Measurements from ENCODE around the gene EEF1G.

EEF1G gene, protein sequence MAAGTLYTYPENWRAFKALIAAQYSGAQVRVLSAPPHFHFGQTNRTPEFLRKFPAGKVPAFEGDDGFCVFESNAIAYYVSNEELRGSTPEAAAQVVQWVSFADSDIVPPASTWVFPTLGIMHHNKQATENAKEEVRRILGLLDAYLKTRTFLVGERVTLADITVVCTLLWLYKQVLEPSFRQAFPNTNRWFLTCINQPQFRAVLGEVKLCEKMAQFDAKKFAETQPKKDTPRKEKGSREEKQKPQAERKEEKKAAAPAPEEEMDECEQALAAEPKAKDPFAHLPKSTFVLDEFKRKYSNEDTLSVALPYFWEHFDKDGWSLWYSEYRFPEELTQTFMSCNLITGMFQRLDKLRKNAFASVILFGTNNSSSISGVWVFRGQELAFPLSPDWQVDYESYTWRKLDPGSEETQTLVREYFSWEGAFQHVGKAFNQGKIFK

GRCh38 chr11:62573592-62574362, at the start of gene EEF1G:
TSS of gene EEF1G (minus strand) at chr11:62573891. CDS start at chr11:62573842, 49 bp downstream.
- peaks cover 70% of the 10 kb centered on the region for H3K79me2 ChIP-seq (ENCODE audit: control insufficient read depth, low read length)
- H3K27me3 ChIP-seq (ENCODE audit: control insufficient read depth, low read length), result no peaks in the 10 kb centered on the region
- peak within 1 kb of the TSS; percentile 81 for H3K4me2 ChIP-seq (ENCODE audit: low read length)
- TF ChIP-seq EZH2phosphoT487 (IDR thresholded peaks at IDR 0.05; ENCODE audit: borderline replicate concordance, low read length), result no peak
- TF ChIP-seq, protein P1, sequence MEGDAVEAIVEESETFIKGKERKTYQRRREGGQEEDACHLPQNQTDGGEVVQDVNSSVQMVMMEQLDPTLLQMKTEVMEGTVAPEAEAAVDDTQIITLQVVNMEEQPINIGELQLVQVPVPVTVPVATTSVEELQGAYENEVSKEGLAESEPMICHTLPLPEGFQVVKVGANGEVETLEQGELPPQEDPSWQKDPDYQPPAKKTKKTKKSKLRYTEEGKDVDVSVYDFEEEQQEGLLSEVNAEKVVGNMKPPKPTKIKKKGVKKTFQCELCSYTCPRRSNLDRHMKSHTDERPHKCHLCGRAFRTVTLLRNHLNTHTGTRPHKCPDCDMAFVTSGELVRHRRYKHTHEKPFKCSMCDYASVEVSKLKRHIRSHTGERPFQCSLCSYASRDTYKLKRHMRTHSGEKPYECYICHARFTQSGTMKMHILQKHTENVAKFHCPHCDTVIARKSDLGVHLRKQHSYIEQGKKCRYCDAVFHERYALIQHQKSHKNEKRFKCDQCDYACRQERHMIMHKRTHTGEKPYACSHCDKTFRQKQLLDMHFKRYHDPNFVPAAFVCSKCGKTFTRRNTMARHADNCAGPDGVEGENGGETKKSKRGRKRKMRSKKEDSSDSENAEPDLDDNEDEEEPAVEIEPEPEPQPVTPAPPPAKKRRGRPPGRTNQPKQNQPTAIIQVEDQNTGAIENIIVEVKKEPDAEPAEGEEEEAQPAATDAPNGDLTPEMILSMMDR (IDR thresholded peaks at IDR 0.05; ENCODE audit: low read depth, low read length, poor library complexity, severe bottlenecking), result no peak
- no peaks in the 10 kb centered on the region for H3K9me2 ChIP-seq (replicated peaks; ENCODE audit: control insufficient read depth, low read length)
- peak within 1 kb of the TSS; percentile 68 for H3K27ac ChIP-seq (ENCODE audit: low read depth, low read length)
- H3F3A ChIP-seq (ENCODE audit: control insufficient read depth, insufficient read depth), result peaks cover 8% of the 10 kb centered on the region
- H3K4me1 ChIP-seq (ENCODE audit: control insufficient read depth, low read length), result peaks cover 48% of the 10 kb centered on the region
- H3K9me3 ChIP-seq (ENCODE audit: control insufficient read depth, insufficient read depth, low read length), result no peaks in the 10 kb centered on the region
- peaks cover 91% of the 10 kb centered on the region for H3K36me3 ChIP-seq (ENCODE audit: control insufficient read depth, low read length)
- H4K20me1 ChIP-seq (ENCODE audit: control insufficient read depth, insufficient read depth, low read depth, low read length), result peaks cover 4% of the 10 kb centered on the region; the same call in 1 of the 2 replicates
- peak within 1 kb of the TSS; percentile 93 for H3K4me3 ChIP-seq (ENCODE audit: low read length)

DNA sequence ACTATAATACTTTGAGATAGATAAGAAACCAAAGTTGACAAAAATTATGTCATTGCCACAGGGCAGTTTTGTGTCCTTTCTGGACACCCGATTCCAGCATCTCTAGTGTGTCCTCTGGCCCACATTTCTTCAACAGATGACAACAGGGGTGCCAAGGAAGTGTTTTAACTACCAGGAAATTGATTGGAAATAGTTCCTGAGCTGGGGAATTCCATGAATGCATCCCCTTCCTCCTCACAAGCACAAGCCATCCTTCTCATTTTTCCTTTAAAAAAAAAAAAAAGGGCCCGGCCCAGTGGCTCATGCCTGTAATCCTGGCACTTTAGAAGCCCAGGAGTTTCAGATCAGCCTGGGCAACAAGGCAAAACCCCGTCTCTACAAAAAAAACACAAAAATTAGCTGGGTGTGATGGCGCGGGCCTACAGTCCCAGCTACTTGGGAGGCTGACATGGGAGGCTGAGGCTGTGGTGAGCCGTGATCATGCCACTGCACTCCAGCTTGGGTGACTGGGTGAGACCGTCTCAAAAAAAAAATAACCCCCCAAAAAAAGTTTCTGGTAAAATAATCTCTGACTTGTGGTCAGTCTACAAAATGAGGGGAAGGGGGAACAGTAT, 48.9 kb upstream of the EEF1G start:
- Histone ChIP-seq H4K20me1 (ENCODE audit: control insufficient read depth, insufficient read depth, low read depth, low read length) (no peaks in the 10 kb centered on the region), H3K27me3 (ENCODE audit: control insufficient read depth, low read length) (no peaks in the 10 kb centered on the region), H3K4me1 (ENCODE audit: control insufficient read depth, low read length) (peaks cover 17% of the 10 kb centered on the region), H3K36me3 (ENCODE audit: control insufficient read depth, low read length) (peaks cover 52% of the 10 kb centered on the region), H3K4me2 (ENCODE audit: low read length) (peak overlapping the region; percentile 91; the same call in 1 of the 2 replicates), H3K9me2 (replicated peaks; ENCODE audit: control insufficient read depth, low read length) (no peaks in the 10 kb centered on the region), H3K27ac (ENCODE audit: low read depth, low read length) (peak overlapping the region; percentile 87), H3K9me3 (ENCODE audit: control insufficient read depth, insufficient read depth, low read length) (no peaks in the 10 kb centered on the region), H3K4me3 (ENCODE audit: low read length) (no peak overlapping the region), H3K79me2 (ENCODE audit: control insufficient read depth, low read length) (peaks cover 26% of the 10 kb centered on the region), H3F3A (ENCODE audit: control insufficient read depth, insufficient read depth) (peaks cover 35% of the 10 kb centered on the region)
- TF ChIP-seq, protein P1 (IDR thresholded peaks at IDR 0.05; ENCODE audit: low read depth, low read length, poor library complexity, severe bottlenecking), result no peak
- no peak for TF ChIP-seq EZH2phosphoT487 (IDR thresholded peaks at IDR 0.05; ENCODE audit: borderline replicate concordance, low read length)

DNA sequence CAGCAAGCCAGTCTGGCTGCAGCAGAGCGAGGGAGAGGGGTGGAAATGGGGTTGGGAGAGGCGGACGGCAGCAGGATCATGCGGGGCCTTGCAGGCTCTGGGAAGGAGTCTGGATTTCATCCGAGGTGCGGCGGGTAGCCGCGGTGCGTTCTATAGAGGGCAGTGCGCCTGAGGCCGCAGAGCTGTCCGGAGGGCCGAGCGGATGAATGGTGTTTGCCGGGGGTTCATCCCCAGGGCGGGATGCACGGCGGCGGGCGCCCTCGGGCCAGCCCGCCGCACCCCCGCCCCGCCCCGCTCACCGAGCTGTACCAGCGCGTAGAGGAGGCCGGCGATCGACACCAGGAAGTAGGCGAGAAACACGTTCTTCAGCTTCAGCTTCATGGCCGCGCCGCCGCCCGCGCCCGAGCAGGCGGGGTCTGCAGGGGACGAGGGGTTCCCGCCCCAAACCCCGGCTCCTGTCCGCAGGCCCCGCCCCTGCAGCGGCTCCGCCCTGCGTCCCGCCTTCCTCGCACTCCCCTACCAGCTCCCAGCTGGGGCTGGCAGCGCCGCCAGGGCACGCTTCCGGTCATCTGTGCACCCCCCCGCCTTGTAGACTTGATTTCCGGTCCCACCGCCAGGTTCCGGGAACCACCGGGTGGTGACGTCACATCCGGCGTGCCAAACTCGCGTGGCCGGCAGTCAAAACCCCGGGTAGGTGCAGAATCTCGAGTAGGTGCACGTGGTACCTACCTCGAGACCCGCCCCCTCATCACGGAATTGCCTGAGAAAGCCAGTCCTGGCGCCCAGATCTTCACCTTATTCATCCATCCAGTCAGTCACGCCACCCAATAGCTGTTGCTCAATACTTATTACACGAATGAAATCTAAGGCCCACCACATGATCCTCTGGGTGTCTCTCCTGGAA, 48.1 kb upstream of the EEF1G start, which contains the start of gene B3GAT3:
Gene B3GAT3, minus strand, starts transcription at position 420 of the 904 bp plus-strand sequence. Its CDS starts 39 bp downstream, at position 381.
- Histone ChIP-seq H3K27ac (ENCODE audit: low read depth, low read length) (peak within 1 kb of the TSS; percentile 87), H3K4me1 (ENCODE audit: control insufficient read depth, low read length) (peaks cover 17% of the 10 kb centered on the region), H3K36me3 (ENCODE audit: control insufficient read depth, low read length) (peaks cover 51% of the 10 kb centered on the region), H4K20me1 (ENCODE audit: control insufficient read depth, insufficient read depth, low read depth, low read length) (no peaks in the 10 kb centered on the region), H3K4me2 (ENCODE audit: low read length) (peak within 1 kb of the TSS; percentile 91), H3F3A (ENCODE audit: control insufficient read depth, insufficient read depth) (peaks cover 35% of the 10 kb centered on the region), H3K4me3 (ENCODE audit: low read length) (peak within 1 kb of the TSS; percentile 89), H3K9me3 (ENCODE audit: control insufficient read depth, insufficient read depth, low read length) (no peaks in the 10 kb centered on the region), H3K9me2 (replicated peaks; ENCODE audit: control insufficient read depth, low read length) (no peaks in the 10 kb centered on the region), H3K27me3 (ENCODE audit: control insufficient read depth, low read length) (no peaks in the 10 kb centered on the region), H3K79me2 (ENCODE audit: control insufficient read depth, low read length) (peaks cover 26% of the 10 kb centered on the region)
- no peak for TF ChIP-seq EZH2phosphoT487 (IDR thresholded peaks at IDR 0.05; ENCODE audit: borderline replicate concordance, low read length)
- TF ChIP-seq, protein P1 (IDR thresholded peaks at IDR 0.05; ENCODE audit: low read depth, low read length, poor library complexity, severe bottlenecking), result no peak
